Measurements from ENCODE around the gene UTP3.

DNA sequence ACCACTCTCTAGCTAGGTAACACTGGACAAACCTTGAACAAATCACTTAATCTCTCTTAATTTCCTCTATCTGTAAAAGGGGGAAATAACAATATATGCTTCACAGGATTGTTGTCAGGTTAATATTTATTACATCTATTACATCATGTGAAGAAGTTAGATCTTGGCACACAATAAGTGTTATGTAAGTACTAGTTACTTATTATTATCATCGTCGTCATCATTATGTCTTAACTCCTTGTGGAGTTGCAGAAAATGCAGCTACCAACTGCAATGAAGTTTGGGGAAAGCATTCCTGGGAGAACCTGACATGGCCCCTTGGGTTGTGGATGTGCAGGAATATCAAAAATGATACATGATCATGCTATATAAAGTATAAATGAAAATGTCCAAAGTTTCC is 17.2 kb upstream of the UTP3 start:
- TF ChIP-seq CTCF (IDR thresholded peaks at IDR 0.05) = no peak
- TF ChIP-seq POLR2A (IDR thresholded peaks at IDR 0.05) = no peak

All from heart left ventricle (tissue), 13 donors.